GM21390 (cell line): ENCODE measurements around the gene SLC17A7.
"Not testable (repeated sequence)": the region's sequence is repeated elsewhere in the genome, so short reads cannot be mapped to it uniquely, and the experiment has no call there.

ENCODE experiments used
- ATAC-seq: cut with Tn5 transposase; IDR thresholded peaks from one replicate; pipeline ENCODE4 v1.9.1; 2021; ENCODE audit not compliant: unreplicated experiment

The SLC17A7 gene

DNA sequence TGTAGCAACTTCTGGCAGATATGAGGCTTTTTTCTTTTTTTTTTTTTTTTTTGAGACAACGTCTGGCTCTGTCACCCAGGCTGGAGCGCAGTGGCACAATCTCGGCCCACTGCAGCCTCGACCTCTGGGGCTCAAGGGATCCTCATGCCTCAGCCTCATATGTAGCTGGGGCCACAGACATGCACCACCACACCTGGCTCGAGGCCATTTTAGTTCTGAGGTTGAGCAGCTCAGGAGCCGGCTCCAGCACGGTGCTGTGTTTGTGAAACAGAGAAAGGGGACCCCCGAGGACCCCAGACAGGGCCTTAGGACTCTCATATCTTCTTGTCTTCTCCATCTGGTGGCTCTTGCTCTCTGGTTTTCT lies 29.3 kb upstream of the SLC17A7 start:
- no peak for ATAC-seq

DNA sequence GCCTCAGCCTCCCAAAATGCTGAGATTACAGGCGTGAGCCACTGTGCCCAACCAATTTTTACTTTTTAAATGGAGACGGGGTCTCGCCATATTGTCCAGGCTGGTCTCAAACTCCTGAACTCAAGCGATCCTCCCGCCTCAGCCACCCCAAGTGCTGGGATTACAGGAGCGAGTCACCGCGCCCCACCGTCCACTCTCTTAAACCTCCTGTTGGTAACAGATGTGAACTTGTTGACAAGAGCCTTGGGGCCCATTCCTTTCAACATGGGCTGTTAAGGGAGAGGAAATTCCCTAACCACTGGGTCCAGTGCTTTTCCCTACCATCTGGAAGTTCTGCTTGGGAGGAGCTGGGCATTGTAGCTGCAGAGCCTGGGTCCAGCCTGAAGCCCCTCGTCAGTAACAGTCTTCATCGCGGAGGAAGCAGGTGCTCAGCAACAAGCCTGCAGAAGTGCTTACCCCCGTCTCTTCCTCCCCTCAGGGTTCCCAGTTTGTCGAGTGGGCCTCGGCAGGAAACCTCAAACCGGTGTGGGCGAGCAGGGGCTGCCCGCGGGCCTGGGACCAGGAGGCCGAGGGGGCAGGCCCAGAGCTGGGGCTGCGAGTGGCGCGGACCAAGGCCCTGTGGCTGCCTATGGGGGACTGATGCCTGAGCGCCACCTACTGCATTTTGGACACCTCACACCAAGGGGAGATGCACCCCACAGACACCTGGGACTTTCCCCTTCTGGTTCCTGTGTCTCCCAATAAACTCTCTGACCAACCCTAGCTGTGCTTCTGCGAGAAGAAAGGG lies 28.7 kb upstream of the SLC17A7 start:
- peak; percentile 50 for ATAC-seq

DNA sequence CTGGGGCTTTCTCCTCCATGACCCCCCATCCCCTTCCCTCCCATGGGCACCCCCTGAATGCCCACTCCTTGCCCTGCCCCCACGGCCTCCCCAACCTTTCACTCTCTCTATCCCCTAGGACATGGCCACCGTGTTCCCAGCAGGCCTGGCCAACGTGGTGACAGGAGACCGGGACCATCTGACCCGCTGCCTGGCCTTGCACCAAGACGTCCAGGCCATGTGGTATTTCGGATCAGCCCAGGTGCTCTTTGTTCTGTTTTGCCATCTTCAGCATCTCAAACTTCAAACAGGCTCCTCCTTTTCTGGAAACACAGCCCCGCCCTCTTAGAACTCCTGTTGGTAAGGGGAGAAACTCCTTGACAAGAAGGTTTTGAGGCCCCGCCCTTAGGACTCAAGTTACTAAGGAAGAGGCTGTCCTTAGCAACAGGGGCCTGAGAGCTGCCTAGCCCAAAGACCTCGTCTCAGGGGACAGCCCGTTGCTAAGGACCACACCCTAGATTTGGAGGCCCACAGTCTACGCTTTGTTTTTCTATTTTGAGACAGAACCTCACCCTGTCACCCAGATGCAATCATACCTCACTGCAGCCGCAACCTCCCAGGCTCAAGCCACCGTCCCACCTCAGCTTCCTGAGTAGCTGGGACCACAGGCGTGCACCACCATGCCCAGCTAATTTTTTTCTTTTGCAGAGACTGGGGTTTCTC lies 27.6 kb upstream of the SLC17A7 start:
- ATAC-seq = no peak

DNA sequence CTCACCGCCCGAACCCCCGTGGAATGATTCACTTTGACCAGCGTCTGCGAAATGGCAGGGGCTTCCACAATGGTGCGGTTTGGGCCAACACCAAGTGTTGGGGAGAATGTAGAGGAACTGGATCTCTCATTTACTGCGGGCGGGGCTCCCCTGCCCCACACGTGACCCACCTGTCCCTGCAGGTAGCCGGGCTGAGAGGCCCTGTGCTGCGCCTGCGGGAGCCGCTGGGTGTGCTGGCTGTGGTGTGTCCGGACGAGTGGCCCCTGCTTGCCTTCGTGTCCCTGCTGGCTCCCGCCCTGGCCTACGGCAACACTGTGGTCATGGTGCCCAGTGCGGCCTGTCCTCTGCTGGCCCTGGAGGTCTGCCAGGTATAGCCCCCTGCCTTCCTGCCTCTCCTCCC lies 26.9 kb upstream of the SLC17A7 start:
- ATAC-seq = no peak

DNA sequence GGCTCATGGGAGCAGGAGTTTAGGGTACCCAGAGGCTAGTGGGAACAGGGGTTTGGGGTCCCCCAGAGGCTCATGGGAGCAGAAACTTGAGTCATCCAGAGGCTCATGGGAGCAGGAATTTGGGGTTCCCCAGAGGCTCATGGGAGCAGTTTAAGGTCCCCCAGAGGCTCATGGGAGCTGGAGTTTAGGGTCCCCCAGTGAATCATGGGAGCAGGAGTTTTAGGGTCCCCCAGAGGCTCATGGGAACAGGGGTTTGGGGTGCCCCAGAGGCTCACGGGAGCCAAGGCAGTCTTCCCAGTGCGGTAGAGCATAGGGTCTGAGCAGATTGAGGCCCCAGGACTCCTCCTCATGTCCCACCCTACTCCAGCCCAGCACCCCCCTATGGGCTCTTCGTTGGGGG lies 24.0 kb upstream of the SLC17A7 start:
- no peak for ATAC-seq

DNA sequence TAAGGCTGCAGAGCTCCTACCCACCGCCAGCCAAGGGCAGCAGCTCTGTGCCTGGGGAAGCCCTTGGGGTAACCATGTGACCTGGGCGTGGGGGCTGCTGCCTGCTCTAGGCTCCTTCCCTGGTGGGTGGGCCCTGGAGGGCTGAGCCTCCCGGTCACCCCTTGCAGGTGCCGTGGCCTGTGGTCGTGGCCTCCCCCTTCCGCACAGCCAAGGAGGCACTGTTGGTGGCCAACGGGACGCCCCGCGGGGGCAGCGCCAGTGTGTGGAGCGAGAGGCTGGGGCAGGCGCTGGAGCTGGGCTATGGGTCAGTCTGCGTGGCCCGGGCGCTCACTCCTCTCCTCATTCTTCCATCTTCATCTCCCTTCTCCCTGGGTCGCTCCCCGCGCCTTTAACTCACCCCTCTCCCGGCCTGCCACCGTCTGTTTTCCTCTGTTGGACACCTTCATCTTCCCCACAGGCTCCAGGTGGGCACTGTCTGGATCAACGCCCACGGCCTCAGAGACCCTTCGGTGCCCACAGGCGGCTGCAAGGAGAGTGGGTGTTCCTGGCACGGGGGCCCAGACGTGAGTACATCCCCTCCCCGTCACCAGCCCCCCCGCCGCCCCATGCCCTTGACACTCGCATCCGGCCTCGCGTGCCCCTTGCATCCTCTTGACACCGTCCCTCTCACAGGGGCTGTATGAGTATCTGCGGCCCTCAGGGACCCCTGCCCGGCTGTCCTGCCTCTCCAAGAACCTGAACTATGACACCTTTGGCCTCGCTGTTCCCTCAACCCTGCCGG lies 22.8 kb upstream of the SLC17A7 start:
- no peak for ATAC-seq

DNA sequence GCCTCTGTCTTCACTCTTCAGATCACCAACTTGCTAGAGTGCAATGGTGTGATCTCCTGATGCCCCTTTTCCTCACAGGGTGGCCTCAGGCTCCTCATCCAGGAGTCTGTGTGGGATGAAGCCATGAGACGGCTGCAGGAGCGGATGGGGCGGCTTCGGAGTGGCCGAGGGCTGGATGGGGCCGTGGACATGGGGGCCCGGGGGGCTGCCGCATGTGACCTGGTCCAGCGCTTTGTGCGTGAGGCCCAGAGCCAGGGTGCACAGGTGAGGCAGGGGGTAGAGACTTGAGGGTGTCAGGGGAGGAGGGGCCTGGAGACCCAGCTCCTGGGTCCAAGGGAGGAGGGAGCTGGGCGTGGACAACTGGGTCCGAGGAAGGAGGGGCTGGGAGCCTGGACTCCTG lies 21.2 kb upstream of the SLC17A7 start:
- no peak for ATAC-seq

DNA sequence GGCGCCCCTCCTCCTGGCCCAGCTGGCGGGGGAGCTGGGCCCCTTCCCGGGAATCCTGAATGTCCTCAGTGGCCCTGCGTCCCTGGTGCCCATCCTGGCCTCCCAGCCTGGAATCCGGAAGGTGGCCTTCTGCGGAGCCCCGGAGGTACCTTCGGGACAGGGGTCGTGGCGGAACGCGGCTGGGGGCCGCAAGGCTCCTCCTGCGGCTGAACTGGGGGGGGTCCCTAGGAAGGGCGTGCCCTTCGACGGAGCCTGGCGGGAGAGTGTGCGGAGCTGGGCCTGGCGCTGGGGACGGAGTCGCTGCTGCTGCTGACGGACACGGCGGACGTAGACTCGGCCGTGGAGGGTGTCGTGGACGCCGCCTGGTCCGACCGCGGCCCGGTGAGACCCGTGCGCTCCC lies 20.3 kb upstream of the SLC17A7 start:
- no peak for ATAC-seq

DNA sequence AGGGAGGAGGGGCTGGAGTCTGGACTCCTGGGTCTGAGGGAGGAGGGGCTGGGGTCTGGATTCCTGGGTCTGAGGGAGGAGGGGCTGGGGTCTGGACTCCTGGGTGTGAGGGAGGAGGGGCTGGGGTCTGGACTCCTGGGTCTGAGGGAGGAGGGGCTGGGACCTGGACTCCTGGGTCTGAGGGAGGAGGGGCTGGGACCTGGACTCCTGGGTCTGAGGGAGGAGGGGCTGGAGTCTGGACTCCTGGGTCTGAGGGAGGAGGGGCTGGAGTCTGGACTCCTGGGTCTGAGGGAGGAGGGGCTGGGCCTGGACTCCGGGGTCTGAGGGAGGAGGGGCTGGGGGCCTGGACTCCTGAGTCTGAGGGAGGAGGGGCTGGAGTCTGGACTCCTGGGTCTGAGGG lies 19.8 kb upstream of the SLC17A7 start:
- ATAC-seq = not testable (repeated sequence)

DNA sequence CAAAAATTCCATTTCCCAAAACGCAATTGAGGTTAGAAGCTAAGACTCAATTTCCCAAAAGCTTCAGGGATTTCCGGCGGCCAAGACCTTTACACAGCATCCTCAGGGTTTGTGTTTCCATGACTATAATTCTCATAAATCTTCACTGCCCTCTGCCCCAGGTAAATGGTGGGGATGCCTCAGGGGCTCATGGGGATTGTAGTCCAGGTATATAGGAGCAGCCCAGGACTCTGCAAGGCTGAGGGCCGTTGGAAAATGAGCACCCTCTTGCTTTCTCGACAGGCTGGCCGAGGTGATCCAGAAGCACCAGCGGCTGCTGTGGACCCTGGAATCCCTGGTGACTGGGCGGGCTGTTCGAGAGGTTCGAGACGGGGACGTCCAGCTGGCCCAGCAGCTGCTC lies 18.1 kb upstream of the SLC17A7 start:
- no peak for ATAC-seq

DNA sequence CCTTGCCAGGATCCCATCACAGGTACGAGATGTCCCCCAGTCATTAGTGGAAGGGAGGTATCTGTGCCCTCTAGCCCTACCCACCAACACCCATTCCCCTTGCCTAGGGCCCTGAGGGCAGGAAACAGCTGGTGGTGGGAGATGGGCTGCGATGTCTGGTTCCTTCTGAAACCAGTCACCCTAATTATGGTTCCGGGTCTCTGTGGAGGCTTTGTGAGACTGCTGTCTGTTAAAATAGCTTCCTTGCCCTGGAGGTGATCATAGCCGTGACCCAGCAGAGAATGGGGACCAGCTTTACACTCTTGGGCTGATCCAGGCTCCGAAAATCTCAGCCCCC lies 17.2 kb upstream of the SLC17A7 start:
- no peak for ATAC-seq

DNA sequence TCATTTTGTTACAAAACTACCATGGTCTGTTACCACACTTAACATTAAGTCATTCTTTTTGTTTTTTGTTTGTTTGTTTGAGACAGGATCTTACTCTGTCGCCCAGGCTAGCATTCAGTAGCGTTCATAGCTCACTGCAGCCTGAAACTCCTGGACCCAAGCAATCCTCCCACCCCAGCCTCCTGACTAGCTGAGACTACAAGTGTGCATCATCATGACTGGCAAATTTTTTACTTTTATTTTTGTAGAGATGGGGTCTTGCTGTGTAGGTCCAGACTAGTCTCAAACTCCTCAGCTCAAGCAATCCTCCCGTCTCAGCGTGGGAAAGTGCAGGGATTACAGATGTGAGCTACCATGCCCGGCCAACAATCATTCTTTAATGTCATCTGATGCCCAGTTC lies 15.0 kb upstream of the SLC17A7 start:
- ATAC-seq = no peak

DNA sequence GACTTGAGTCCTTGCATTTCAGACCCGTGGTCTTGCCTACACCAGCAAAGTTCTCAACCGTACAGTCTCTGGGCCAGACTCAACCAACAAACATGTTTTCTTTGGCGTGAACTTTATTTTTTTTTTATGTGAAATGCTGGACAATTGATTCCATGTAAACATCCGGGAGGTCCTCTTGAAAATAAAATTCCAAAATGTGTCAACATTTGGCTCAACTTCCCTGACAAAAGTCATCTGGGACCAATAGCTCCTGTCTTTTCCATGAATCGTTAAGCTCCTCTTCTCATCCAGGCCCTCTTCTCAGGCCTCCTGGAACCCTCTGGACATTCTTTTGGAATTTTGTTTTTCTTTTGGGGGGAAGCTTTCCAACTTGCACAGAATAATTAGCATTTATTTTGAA lies 14.4 kb upstream of the SLC17A7 start:
- no peak for ATAC-seq

DNA sequence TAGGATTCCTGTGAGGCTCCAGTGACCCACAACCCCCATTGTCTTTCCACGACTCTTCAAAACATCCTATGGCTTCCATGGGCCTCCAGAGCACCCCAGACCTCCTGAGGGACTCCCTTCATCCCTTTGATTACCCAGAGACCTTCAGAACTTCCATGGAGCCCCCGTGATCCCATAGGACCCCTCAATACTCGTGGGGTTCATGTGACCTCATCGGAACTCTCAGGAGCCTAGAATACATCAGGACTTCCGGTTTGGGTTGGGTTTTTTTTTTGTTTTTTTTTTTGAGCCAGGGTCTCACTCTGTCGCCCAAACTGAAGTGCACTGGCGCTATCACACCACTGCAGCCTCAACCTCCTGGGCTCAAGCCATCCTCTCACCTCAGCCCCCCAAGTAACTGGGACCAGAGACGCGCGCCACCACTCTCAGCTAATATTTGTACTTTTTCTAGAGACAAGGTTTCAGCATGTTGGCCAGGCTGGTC lies 12.5 kb upstream of the SLC17A7 start:
- no peak for ATAC-seq

DNA sequence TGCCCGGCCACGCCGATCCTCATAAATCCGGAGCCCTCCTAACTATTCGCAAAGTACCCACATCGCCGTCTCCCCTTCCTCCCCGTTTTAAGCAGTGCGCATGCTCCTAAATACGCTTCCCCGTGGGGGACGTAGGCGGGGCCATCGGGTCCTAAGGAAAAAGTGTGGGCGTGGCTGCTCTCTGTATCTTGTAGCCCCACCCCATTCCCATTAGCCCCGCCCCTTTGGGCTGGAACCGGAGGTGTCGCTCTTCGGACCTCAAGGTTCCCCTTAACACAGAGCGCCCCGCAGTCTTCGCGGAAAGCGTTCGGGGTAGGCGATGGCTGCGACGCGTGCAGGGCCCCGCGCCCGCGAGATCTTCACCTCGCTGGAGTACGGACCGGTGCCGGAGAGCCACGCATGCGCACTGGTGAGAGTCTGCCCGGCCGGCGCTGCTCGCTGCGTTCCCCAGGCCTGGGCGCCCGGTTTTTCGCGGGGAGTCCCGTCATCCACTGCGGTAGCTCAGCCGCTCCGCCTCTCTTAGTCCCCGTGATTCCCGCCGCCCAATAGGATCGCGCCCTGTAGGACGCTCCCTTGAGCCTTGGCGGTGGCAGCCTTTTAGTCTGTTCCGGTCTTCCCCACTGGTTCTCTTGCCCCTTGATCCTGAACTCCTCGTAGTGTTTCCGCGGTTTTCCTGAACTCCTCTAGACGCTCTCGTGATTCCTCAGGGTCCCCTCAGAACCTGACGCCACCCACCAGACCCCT lies 11.9 kb upstream of the SLC17A7 start, which contains the start of gene ALDH16A1:
TSS of gene ALDH16A1 (plus strand) at position 213 of the 744 bp plus-strand sequence. CDS start at position 320, 107 bp downstream.
- peak; percentile 77 for ATAC-seq

DNA sequence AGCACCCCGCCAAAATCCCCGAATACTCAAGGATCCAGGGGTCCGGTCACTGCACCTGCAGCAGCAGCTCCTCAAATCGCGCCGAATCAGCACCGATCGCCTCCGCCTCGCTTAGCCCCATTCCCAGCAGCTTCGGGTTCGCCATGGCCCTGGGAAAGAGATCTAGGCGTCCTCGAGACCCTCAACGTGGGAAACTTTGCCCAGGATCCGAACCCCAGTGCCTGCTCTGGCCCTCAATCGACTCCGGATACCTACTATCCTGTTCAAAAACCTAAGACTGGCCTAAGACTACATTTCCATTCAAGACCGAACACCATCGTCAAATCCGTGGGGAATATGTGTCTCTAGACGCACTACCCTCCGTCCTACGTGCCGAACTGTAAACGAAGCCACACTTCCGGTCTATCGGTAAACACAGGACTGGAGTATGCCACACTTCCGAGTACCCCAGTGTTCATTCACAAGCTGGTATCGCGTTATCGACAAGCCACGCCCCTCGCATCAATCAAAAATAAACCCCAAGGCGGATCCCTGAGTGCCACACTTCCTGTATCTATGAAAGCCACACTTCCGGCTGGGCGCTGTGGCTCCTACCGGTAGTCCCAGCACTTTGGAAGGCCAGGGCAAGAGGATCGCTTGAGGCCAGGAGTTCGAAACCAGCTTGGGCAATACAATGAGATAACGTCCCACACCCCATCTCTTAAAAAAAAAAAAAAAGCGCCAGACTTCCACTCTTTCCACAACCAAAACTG lies 10.3 kb upstream of the SLC17A7 start, which contains the start of gene PIH1D1:
TSS of gene PIH1D1 (minus strand) at position 385 of the 752 bp plus-strand sequence. CDS start at position 145, 240 bp downstream.
- ATAC-seq = peak; percentile 57

DNA sequence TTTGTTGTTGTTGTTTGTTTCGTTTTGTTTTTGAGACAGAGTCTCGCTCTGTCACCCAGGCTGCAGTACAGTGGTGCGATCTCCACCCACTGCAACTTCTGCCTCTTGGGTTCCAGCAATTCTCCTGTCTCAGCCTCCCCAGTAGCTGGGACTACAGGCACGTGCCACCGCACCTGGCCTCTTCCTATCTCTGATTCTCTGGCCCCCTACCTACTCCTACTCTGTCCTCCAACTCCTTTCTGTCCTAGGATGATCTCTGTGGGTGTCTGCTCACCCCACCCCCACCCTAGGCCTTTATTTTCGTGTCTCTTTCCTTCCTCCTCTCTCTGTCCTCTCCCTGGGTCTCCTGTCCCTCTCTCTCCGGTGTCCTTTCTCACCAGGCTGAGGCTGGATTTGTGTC lies 9.1 kb upstream of the SLC17A7 start:
- ATAC-seq = no peak

DNA sequence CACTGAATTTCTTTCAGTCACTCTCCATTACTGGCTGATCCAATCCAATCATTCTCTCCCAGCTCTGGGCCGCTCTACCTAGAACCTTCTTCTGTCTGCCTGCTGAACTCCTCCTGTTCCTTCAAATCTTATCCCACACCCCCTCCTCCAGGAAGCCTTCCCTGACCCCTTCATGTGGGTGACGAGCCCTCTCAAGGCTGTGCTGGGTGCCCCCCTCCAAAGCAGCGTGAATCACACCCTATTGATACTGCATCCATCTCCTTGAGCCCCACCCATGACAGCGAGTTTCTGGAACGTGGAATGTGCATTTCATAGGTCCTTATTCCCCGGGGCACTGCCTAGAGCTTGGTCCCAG lies 7.1 kb upstream of the SLC17A7 start:
- no peak for ATAC-seq

DNA sequence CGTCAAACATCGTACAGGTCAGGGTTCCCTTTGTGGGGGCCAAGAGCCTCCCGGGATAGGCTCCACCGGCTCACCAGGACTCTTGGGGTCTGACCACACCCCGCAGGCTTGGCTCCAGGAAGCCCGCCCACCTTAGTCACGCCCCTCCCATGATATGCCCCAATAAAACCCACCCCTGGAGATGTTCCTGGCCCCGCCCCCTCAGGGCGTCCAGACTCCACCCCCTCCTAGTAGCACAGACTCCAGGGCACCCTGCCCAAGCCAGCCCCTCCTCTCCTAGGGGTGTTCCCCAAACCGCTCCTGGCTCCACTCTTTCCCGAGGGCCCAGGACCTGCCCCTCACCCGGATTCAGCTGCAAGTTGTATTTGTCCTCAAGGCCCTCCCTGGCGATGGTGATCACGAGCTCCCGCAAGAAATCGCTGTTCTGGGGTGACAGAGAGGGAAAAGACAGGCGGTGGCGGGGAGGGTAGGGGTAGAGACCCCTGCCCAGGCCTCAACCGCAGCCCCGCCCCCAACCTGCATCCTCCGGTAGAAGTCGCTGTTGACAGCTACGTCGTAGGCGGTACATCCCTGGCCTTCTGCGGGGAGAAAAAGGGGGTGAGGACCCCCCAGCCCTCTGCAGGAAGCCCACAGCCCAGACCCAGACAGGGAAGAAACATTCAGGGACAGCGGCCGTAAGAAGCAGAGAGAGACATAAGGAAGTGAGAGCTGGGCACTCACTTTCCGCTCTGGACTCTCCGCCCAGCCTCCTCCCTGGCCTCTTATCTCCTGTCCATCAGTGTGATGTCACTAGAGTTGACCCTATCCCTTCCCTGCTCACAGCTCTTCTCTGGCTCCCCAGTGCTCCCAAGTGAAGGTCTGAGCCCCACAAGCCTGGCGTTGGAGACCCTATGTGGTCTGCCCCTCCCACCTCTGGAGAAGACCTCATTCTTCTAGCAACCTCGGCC lies 6.4 kb upstream of the SLC17A7 start:
- ATAC-seq = no peak
